Posterior vena cava (tissue), 2 donors: ENCODE data around the gene YWHAE. TPM values are rescaled to one million over a fixed set of nuclear protein-coding genes. Genes with fewer than 3 reads are reported as not detected.
"Not testable (repeated sequence)": the region's sequence is repeated elsewhere in the genome, so short reads cannot be mapped to it uniquely, and the experiment has no call there.

ENCODE experiments used
- DNase-seq: peaks from one replicate; pipeline ENCODE4 v3.0.0-alpha.2; 2020; ENCODE audit warnings: low spot score
- intact Hi-C, 2 donors: fragments of 100-400 bp; cut with DNase I; formaldehyde crosslinking; loops; one replicate each; pipeline versions ENCODE4 v1.14.1 to v1.14.2; 2022 to 2023
- long read RNA-seq, 2 donors: library from polyadenylated mRNA; unstranded; transcript quantifications; one replicate each; pipeline ENCODE4 v2.0.0, GENCODE V29; 2020 to 2021
- total RNA-seq, 2 donors: library from RNA; stranded (reverse); fragmentation: NEBNext Ultra II Directional; extraction: Animal tissue kit (Norgen Biotek cat#: 25700); gene quantifications; one replicate each; pipeline ENCODE4 v1.2.1, GENCODE V29; 2021
- donor health status: DM: yes; HTN: yes; CAD: no.
- donor health status: DM: yes; HTN: yes; CAD: no.

YWHAE gene
- total RNA-seq, result 100 to 1,000 TPM; 274 to 306 TPM
- long read RNA-seq, donor 1, transcript YWHAE-201 (6 exons, 2,211 nt), result major isoform, 59 of 72 reads
- long read RNA-seq, donor 1, partial matches to known transcripts, result 2 of 72 reads
- long read RNA-seq, donor 1, other reads (novel, unspliced or antisense), result 6 of 72 reads
- long read RNA-seq, donor 2, transcript YWHAE-208 (7 exons, 1,818 nt), result minor isoform, 55 of 527 reads
- long read RNA-seq, donor 2, transcript YWHAE-201 (6 exons, 2,211 nt), result major isoform, 453 of 527 reads
- long read RNA-seq, donor 2, partial matches to known transcripts, result 7 of 527 reads
- long read RNA-seq, donor 2, other reads (novel, unspliced or antisense), result 4 of 527 reads

DNA sequence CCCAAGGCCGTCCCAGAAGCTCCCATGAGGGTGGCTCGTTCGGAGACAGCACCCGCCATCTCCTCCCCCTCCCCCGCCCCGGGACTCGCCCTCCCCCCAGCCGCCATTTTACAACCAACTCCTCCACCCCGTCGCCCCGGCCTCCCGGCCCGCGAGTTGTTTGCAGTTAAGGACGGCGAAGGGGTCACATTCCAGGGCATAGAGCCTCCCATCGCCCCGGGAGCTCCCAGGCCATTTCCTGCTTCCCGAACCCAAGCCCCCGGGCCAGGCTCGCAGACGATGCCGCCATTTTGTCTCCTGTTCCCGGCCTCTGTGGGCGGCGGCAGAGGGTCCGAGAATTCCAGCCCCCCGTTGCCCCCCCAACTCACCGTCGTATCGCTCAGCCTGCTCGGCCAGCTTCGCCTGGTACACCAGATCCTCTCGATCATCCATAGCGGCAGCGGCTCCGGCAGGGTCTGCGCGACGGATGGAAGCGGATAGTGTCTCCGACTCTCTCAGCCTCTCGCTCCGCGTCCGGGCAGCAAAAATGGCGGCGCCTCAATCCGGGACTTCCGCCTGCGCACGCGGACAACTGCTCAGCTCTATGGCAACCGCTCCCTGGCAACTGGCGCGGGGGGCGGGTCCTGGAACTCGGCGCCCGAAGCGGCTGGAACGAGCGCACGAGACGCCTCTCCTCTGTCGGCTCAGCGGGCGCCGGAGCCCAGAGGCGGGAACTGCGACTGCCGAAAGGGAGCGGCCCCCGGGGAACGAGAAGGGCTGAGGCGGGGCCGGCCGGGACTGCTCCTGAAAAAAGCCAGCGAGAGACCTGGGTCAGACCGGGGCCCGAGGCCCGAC, at the start of gene YWHAE:
Gene YWHAE, minus strand, starts transcription at position 544 of the 834 bp plus-strand sequence. Its CDS starts 112 bp downstream, at position 432.
- intact Hi-C loops, result no loop called here
- DNase-seq, result peak; percentile 99

DNA sequence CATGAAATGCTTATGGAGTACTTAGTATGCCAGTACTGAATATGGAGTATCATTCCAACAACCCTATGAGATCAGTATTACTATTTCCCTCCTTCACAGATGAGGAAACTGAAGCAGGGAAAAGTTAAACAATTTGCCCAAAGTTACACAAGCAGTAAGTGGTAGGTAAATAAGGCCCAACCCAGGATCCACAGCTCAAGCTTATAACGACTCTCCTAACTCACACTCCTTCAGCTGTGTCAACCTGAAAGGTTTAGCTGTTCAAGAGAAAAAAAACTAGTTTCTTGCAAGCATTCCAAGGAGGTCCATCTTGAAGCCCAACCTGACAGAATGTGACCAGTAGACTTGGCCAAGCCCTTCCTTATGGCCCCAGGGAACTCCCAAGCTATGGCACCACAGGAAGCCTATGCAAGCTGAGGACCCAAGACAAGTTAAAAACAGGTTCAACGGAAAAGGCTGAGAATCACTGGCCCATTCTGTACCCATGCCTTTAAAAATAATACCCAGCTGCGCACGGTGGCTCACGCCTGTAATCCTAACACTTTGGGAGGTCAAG, 49.5 kb upstream of the YWHAE start:
- intact Hi-C loops, result no loop called here

DNA sequence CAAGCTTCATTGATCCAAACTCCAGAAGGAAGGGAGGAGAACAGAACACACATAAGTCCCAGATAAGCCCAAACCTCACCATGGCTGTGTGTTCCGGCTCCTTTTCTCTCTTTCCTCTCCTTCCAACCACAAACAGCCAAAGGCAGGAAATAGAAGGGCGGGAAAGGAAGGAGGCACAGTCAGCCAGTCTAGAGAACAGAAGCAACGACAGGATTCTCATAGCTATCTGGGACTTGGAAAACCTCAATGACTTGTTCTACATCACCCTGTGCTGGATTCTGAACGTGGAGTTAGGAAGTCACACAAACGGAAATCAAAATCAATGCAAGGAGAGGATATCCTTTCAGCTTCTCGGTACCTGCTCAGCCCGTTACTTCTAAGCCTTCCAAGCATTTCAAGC, 47.0 kb upstream of the YWHAE start:
- intact Hi-C loops, result no loop called here
- no peak for DNase-seq

More for the DNA sequence above, 49.5 kb upstream of the YWHAE start:
- no peak for DNase-seq

DNA sequence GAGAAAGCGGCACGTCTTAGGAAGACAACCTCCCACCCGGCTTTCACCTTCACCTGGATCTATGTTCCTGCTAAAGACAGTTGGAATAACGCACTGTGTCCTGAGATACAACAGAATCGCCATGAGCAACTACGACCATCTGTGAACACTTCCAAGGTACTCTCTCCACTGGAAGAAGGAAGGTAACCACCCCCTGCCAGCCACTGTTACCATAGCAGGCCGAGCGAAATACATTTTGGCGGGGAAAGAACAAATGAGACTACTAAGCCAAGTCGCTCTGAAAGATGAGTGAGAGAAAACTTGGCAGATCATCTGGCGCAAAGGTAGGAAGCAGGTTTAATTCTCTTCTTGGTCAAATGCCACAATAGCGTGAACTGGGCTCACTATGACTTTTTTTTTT, 46.2 kb upstream of the YWHAE start:
- intact Hi-C loops, result no loop called here
- DNase-seq, result no peak

DNA sequence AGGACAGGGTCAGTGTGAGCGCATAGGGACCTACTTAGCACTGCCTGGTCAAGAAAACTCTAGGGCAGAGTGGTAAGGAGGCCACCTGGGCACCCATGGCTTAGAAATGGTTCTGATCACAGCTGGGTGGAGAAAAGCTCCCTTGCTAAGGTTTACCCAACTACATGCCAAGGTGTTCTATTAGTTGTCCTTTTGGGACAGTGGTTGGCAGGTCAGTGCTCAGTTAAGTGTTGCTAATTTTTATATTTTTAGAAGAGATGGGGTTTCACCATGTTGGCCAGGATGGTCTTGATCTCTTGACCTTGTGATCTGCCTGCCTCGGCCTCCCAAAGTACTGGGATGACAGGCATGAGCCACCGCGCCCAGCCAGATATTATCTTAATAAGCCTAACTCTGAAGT, 45.7 kb upstream of the YWHAE start:
- DNase-seq, intact Hi-C loops: not testable (repeated sequence)

DNA sequence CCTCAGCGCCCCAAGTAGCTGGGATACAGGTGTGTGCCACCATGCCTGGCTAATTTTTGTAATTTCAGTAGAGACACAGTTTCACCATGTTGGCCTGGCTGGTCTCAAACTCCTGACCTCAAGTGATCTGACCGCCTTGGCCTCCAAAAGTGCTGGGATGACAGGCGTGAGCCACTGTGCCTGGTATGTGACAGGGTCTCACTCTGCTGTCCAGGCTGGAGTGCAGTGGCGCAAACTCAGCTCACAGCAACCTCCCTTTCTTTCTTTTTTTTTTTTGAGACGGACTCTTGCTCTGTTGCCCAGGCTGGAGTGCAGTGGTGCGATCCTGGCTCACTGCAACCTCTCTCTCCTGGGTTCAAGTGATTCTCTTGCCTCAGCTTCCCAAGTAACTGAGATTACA, 42.7 kb upstream of the YWHAE start:
- intact Hi-C loops, result not testable (repeated sequence)

DNA sequence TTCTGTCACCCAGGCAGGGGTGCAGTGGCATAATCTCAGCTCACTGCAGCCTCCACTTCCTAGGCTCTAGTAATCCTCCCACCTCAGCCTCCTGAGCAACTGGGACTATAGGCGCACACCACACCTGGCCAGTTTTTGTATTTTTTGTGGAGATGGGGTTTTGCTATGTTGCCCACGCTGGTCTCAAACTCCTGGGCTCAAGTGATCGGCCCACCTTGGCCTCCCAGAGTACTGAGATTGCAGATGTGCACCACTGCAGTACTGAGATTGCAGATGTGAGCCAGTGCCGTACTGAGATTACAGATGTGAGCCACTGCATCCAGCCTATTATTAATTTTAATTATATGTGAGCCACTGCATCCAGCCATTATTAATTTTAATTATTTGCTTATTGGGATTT, 42.2 kb upstream of the YWHAE start:
- intact Hi-C loops, result no loop called here

More for the DNA sequence above, 42.7 kb upstream of the YWHAE start:
- not testable (repeated sequence) for DNase-seq

DNA sequence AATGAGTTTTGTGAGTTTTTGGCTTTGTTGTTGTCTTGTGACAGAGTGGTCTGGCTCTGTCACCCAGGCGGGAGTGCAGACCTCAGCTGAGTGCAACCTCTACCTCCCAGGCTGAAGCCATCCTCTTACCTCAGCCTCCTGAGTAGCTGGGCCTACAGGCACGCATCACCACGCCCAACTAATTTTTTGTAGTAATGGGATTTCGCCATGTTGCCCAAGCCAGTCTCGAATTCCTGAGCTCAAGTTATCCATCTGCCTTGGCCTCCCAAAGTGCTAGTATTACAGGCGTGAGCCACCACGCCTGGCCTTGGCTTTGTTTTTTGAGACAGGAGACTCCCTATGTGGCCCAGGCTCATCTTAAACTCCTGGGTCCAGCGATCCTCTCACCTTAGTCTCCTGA, 40.9 kb upstream of the YWHAE start:
- DNase-seq, result no peak
- intact Hi-C loops, result no loop called here

More for the DNA sequence above, 42.2 kb upstream of the YWHAE start:
- DNase-seq, result no peak

DNA sequence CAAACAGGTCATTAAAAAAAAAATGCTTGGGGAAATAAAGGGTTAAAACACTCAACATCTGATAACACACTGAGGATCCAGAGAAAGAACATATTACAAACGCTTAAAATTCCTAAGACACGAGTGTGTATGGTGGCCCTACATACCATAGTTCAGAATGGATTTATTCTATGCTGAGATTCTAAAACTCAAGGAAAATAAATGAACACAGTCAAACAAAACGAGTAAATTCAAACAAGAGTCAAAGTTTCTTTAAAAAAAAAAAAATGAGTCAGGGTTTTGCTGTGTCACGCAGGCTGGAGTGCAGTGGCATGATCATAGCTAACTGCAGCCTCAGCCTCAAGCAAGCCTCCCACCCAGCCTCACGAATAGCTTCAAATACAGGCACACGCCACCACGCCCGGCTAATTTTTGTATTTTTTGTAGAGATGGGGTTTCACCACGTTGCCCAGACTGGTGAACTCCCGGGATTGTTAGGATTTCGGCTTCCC, 38.6 kb upstream of the YWHAE start:
- intact Hi-C loops, result no loop called here
- no peak for DNase-seq

DNA sequence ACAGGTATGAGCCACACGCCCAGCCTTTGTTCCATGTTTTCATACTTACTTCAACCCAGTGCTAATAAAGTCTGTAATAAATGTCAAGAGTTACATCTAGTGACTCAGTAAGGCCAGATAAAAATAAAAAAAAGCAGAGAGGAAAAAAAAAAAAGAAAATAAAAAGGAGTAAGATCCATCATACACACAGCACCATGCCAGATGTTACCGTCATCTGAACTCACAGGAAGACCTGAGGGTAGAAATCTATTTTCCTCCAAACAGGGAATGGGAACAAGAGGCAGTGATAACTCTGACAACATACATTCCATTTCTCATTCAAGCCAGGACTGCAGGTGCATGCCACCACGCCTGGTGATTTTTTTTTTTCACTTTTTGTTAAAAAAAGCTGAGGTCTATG, 35.3 kb upstream of the YWHAE start:
- no peak for DNase-seq
- intact Hi-C loops, result no loop called here

DNA sequence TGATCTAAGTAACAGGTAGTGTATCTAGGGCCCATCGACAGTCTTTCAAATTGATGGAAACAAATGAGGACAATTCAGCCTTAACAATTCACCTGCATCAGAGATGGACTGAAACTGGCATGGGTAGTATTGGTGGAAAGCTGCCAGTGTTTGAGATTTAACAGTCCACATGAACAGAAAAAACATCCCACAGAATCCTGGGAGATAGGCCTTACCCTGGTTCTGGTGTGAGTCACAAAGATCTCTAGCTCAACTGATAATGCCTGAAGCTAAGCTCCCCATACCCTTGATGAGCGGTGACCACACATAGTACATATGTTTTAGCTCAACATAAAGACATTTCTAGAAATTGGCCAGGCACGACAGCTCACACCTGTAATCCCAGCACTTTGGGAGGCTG, 34.1 kb upstream of the YWHAE start:
- intact Hi-C loops, result no loop called here
- no peak for DNase-seq

DNA sequence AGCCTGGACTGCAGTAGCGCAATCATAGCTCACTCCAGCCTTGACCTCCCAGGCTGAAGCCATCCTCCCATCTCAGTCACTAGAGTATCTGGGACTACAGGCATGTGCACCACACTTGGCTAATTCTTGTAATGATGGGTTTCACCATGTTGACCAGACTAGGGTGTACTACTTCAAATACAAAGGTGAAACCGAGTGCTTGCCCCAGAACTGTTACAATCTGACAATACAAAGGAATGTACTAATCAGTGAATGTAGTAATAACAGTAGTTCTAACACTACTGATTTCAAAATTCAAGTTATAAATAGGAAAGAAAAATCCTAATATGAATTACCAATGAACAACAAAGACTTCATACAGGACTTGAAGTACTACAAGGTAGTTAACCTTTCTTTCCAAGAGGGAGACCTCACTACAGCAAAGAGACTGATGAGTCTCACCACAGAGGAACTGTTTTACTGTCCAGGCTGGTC, 31.6 kb upstream of the YWHAE start:
- intact Hi-C loops, result no loop called here
- no peak for DNase-seq

DNA sequence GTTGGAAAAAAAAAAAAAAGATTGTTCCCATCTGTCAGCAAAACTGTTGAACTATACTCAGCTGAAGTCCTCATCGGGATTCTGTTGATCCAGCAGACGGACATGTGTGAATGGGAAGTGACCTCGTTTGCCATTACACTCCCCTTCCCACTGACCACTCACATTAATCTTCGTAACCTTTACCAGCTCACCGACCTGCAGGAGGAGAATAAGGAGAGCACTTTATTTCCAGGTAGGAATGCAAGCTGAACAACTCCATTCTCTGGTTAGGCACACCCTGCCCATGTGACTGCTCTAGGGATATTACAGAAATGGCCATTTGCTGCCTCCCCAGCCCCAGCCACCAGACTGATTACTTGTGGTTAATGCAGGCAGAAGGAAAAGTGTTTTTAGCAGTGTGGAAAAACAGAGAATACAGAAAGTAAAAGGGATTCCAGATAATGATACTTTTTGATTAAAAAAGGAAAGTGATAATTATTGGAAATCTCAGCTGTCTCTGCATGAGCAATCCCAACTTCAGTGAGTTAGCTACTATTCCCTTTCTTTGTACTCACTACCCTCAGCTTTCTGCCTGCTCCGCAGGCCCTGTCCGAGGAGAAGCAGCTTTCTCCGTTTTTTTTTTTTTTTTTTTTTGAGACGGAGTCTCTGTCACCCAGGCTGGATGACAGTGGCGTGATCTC, 23.6 kb upstream of the YWHAE start:
- intact Hi-C loops, result loop anchor here in 1 of 2 donors (10.0 kb wide), 1 partner anchor 149 kb away; the partner anchor contains the start of genes BHLHA9 and TRARG1
- DNase-seq, result no peak

DNA sequence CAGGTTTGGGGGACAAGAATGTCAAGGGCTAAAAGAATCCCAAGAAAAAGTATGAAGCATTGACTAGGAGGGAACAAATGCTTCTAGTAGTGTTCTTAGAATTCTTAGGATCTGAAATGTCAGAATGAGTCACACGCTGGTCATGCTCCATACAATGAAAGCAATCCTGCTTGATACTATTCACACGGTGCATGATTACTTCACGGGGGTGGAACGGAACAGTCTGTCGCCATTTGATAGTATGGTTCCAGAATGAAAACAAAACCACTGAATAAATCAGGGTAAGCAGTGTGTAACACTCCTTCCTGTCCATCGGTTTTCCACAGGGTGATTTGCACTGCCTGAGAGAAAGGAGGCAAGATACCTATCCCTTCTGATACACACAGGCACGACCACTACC, 22.9 kb upstream of the YWHAE start:
- DNase-seq, result no peak
- intact Hi-C loops, result loop anchor here in 1 of 2 donors (10.0 kb wide), 1 partner anchor 148 kb away; the partner anchor contains the start of genes BHLHA9 and TRARG1

DNA sequence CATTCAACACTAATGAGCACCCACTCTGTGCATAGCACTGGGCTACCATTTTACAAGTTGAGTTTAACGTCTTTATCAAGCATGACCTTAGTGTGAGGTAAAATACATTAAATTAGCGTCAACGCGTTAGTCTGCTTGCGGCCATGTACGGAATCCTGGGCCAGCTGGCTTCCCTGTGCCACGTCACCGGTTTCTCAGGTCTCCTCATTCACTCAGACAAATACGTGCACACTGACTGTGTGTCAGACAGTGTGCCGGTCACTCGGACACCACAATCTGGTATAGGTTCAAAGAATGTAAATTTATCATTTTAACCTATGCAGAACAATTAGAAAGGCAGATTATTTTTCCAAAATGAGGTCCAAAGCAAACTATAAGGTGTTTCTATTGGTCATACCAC, 21.4 kb upstream of the YWHAE start:
- intact Hi-C loops, result loop anchor here in 1 of 2 donors (10.0 kb wide), 1 partner anchor 147 kb away; the partner anchor contains the start of genes BHLHA9 and TRARG1
- no peak for DNase-seq

DNA sequence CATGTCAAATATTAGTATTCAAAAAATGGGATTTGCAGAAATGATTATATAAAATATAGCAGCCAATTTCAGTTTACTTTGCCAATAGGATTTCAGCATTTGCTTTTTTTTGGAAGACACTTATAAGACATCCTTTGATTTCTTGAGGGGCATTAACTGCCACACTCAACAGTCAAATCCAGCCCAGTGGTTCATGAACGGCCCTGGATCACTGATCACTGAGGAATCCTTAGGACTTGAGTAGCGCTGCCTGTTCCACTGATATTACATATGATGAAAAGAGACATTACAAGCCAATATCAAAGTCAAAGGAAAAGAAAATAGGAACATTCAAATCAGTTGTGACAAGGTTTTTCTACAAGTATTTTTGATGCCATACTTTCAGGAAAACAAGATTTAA, 21.0 kb upstream of the YWHAE start:
- no peak for DNase-seq
- intact Hi-C loops, result loop anchor here in 1 of 2 donors (10.0 kb wide), 1 partner anchor 146 kb away; the partner anchor contains the start of genes BHLHA9 and TRARG1

DNA sequence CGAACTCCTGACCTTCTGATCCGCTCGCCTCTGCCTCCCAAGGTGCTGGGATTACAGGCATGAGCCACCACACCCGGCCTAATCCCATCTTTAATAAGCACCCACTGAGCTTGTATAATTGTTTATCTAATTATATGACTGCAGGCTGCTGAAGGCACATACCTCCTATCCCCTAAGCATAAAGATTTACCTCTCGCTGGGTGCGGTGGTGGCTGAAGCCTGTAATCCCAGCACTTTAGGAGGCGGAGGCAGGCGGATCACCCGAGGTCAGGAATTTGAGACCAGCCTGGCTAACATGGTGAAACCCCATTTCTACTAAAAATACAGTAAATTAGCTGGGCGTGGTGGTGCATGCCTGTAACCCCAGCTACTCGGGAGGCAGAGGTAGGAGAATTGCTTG, 20.1 kb upstream of the YWHAE start:
- DNase-seq, result no peak
- intact Hi-C loops, result loop anchor here in 1 of 2 donors (10.0 kb wide), 1 partner anchor 145 kb away; the partner anchor contains the start of genes BHLHA9 and TRARG1

DNA sequence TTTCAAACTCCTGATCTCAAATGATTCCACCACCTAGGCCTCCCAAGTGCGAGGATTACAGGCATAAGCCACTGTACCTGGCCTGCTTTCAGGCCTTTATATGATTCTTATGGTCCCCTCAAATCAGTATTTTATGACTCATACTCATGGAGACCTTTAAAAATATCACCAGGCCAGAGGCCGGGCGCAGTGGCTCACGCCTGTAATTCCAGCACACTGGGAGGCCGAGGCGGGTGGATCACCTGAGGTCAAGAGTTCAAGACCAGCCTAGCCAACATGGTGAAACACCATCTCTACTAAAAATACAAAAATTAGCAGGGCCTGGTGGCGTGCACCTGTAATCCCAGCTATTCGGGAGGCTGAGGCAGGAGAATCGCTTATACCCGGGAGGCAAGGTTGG, 18.5 kb upstream of the YWHAE start:
- DNase-seq, intact Hi-C loops: not testable (repeated sequence)

DNA sequence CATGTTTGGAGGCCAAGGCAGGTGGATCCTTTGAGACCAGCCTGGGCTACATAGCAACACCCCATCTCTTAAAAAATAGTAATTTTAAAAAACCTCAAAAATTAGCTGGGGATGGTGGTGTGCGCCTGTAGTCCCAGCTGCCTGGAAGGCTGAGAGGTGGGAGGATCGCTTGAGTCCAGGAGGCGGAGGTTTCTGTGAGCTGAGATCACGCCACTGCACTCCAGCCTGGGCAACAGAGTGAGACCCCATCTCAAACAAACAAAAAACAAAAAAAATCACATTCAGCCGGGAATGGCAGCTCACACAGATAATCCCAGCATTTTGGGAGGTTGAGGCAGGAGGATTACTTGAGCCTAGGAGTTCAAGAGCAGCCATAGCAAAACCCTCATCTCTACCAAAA, 16.4 kb upstream of the YWHAE start:
- intact Hi-C loops, result no loop called here
- DNase-seq, result no peak
